ENCODE data around the gene CEP112. TPM values are rescaled to one million over a fixed set of nuclear protein-coding genes. Genes with fewer than 3 reads are reported as not detected.

The CEP112 gene
- total and polyA plus RNA-seq, 3 donors from 2014 or later: 50.2 to 107 (median 78.8) TPM

- DNase-seq: no peak
- intact Hi-C loops (cut with DNase I; ENCODE audit: low total_unique reads): no loop called here
- H3K27ac ChIP-seq: no peak overlapping the region
These were observed 495.1 kb downstream of the CEP112 start for GRCh38 chr17:65696739-65697394.

GRCh38 chr17:65694601-65695000, 497.3 kb downstream of the CEP112 start:
- Histone ChIP-seq H3K27ac (no peak overlapping the region), H3K4me3 (no peak overlapping the region), H3K27me3 (no peaks in the 10 kb centered on the region), H3K9me3 (no peaks in the 10 kb centered on the region), H3K4me1 (no peaks in the 10 kb centered on the region), H3K36me3 (ENCODE audit: low read depth, missing control alignments) (no peaks in the 10 kb centered on the region)
- intact Hi-C loops (cut with DNase I; ENCODE audit: low total_unique reads): no loop called here
- no peak for TF ChIP-seq CTCF (IDR thresholded peaks at IDR 0.05)
- TF ChIP-seq POLR2A (IDR thresholded peaks at IDR 0.05): no peak
- no peak for DNase-seq
- 66 to 68% methylated on average over 3 of the region's 3 CpGs for WGBS, 2 donors

More at GRCh38 chr17:65696739-65697394, 495.1 kb downstream of the CEP112 start:
- TF ChIP-seq POLR2A (IDR thresholded peaks at IDR 0.05) (no peak), CTCF (IDR thresholded peaks at IDR 0.05) (no peak)
- 90% methylated on average over 6 of the region's 6 CpGs for WGBS, 2 donors
- Histone ChIP-seq H3K9me3 (no peaks in the 10 kb centered on the region), H3K4me1 (no peaks in the 10 kb centered on the region), H3K4me3 (no peak overlapping the region), H3K36me3 (ENCODE audit: low read depth, missing control alignments) (no peaks in the 10 kb centered on the region), H3K27me3 (no peaks in the 10 kb centered on the region)

DNA sequence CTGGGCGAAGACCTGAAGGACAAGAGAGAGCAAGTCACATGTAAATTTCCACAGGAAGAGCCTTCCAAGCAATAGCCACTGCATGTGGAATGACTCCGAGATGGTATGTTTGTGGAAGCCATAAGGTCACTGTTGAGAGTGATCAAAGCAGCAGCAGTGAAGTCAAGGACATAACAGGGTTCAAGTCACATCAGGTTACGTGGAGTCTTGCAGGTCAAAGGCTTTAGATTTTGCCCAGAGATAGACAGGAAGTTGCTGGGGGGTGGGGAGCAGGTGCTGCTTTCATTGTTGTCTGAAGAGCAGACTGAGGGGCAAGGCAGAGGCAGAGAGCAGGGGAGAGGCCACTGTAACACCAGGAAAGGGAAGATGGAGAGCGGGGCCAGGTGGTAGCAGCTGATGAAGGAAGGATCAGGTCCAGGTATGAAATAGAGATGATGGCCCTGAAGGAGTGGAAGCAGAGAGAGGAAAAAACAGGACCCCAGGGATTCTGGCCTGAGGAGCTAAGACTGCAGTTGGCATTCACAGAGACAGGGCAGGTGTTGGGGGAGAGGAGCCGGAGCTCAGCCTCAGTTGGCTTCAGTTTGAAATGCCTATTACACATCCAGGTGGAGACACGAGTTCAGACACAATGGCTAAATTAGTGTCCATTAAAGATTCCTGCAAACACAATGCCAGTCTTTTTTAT, 501.2 kb downstream of the CEP112 start:
- no peaks in the 10 kb centered on the region for H3K36me3 ChIP-seq (ENCODE audit: low read depth, missing control alignments)
- no peaks in the 10 kb centered on the region for H3K27me3 ChIP-seq
- 85 to 91% methylated on average over 6 of the region's 6 CpGs for WGBS, 2 donors
- no peaks in the 10 kb centered on the region for H3K9me3 ChIP-seq
- no peak overlapping the region for H3K27ac ChIP-seq
- intact Hi-C loops (cut with DNase I; ENCODE audit: low total_unique reads): no loop called here
- H3K4me1 ChIP-seq: no peaks in the 10 kb centered on the region
- no peak for TF ChIP-seq POLR2A (IDR thresholded peaks at IDR 0.05)
- no peak for TF ChIP-seq CTCF (IDR thresholded peaks at IDR 0.05)
- no peak overlapping the region for H3K4me3 ChIP-seq
- no peak for DNase-seq

GRCh38 chr17:65688307-65688706, 503.6 kb downstream of the CEP112 start:
- H3K36me3 ChIP-seq (ENCODE audit: low read depth, missing control alignments): no peaks in the 10 kb centered on the region
- intact Hi-C loops (cut with DNase I; ENCODE audit: low total_unique reads): no loop called here
- H3K27me3 ChIP-seq: no peaks in the 10 kb centered on the region
- DNase-seq: no peak
- H3K4me1 ChIP-seq: no peaks in the 10 kb centered on the region
- no peak overlapping the region for H3K27ac ChIP-seq
- WGBS, 2 donors: 91% methylated on average over 2 of the region's 2 CpGs
- H3K9me3 ChIP-seq: no peaks in the 10 kb centered on the region
- H3K4me3 ChIP-seq: no peak overlapping the region
- no peak for TF ChIP-seq POLR2A (IDR thresholded peaks at IDR 0.05)
- TF ChIP-seq CTCF (IDR thresholded peaks at IDR 0.05): no peak

All from testis (tissue), 3 donors.